ENCODE data around the gene RHOBTB3. TPM values are rescaled to one million over a fixed set of nuclear protein-coding genes. Genes with fewer than 3 reads are reported as not detected.
A peak's percentile ranks its signal among the peaks of the same experiment; 100 is the strongest.
"Not testable (repeated sequence)": the region's sequence is repeated elsewhere in the genome, so short reads cannot be mapped to it uniquely, and the experiment has no call there.

Gene RHOBTB3
- total RNA-seq, 3 donors from 2014 or later: 82.8 to 205 (median 109) TPM

DNA sequence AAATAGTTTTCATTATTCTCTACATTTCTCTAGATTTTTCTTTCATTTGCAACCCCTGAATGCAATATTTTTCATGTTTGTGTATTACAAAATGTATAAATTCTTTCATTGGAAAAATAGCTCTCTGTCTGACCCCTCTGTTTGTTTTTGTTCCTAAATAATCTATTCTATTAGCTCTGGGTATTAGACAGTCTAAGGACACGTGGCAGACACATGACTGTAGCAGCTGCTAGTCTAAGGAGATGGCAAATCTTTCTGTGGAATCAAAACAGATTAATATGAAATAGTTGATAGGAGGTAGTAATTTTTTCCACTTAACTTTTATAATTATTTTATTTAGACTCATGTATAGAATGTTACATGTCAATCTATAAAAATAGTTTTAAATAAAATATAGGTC is 27.0 kb upstream of the RHOBTB3 start:
- no peaks in the 10 kb centered on the region for H3K36me3 ChIP-seq
- DNase-seq (ENCODE audit: low spot score in 2 of 2): no peak
- TF ChIP-seq POLR2A (IDR thresholded peaks at IDR 0.05): no peak
- TF ChIP-seq POLR2AphosphoS5 (IDR thresholded peaks at IDR 0.05): no peak
- TF ChIP-seq, protein P1, sequence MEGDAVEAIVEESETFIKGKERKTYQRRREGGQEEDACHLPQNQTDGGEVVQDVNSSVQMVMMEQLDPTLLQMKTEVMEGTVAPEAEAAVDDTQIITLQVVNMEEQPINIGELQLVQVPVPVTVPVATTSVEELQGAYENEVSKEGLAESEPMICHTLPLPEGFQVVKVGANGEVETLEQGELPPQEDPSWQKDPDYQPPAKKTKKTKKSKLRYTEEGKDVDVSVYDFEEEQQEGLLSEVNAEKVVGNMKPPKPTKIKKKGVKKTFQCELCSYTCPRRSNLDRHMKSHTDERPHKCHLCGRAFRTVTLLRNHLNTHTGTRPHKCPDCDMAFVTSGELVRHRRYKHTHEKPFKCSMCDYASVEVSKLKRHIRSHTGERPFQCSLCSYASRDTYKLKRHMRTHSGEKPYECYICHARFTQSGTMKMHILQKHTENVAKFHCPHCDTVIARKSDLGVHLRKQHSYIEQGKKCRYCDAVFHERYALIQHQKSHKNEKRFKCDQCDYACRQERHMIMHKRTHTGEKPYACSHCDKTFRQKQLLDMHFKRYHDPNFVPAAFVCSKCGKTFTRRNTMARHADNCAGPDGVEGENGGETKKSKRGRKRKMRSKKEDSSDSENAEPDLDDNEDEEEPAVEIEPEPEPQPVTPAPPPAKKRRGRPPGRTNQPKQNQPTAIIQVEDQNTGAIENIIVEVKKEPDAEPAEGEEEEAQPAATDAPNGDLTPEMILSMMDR (IDR thresholded peaks at IDR 0.05): no peak
- intact Hi-C loops (cut with DNase I; ENCODE audit: low total_unique reads): no loop called here
- no peak overlapping the region for H3K27ac ChIP-seq
- H3K27me3 ChIP-seq: no peaks in the 10 kb centered on the region
- no peak overlapping the region for H3K4me3 ChIP-seq
- no peaks in the 10 kb centered on the region for H3K4me1 ChIP-seq
- no peaks in the 10 kb centered on the region for H3K9me3 ChIP-seq

DNA sequence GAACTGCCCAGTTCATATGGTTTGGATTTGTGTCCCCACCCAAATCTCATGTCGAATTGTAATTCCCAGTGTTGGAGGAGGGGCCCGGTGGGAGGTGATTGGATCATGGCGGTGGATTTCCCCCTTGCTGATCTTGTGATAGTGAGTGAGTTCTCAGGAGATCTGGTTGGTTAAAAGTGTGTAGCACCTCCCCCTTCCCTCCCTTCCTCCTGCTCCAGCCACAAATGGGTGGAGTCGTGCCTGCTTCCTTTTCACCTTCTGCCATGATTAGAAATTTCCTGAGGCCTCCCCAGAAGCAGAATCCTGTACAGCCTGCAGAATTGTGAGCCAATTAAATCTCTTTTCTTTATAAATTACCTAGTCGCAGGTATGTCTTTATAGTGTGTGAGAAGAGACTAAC is 24.9 kb upstream of the RHOBTB3 start:
- H3K4me1 ChIP-seq; H3K4me3 ChIP-seq; H3K36me3 ChIP-seq; H3K27ac ChIP-seq; H3K27me3 ChIP-seq; DNase-seq (ENCODE audit: low spot score in 2 of 2); intact Hi-C loops (cut with DNase I; ENCODE audit: low total_unique reads); H3K9me3 ChIP-seq: not testable (repeated sequence)

DNA sequence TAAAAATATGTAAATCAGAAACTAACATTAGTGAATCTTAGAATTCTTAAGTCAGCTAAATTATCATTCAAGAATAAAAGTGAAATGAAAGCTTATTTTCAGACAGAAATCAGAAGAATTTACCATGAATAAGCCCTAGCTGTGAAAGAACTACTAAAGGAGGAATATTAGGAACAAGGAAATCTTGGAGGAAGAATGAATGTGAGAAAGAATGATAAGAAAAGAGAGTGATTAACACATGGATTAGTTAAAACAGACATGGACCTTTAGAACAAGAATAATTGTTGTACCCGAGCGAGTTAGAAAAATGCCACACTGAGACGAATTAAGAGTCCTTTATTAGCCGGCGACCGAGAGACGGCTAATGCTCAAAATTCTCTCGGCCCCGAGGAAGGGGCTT is 24.1 kb upstream of the RHOBTB3 start:
- Histone ChIP-seq H3K36me3 (no peaks in the 10 kb centered on the region), H3K27me3 (no peaks in the 10 kb centered on the region), H3K4me3 (no peak overlapping the region), H3K9me3 (no peaks in the 10 kb centered on the region), H3K27ac (no peak overlapping the region), H3K4me1 (no peaks in the 10 kb centered on the region)
- TF ChIP-seq POLR2A (IDR thresholded peaks at IDR 0.05): no peak
- TF ChIP-seq, protein P1 (IDR thresholded peaks at IDR 0.05): no peak
- TF ChIP-seq POLR2AphosphoS5 (IDR thresholded peaks at IDR 0.05): no peak
- no peak for DNase-seq (ENCODE audit: low spot score in 2 of 2)
- intact Hi-C loops (cut with DNase I; ENCODE audit: low total_unique reads): no loop called here

DNA sequence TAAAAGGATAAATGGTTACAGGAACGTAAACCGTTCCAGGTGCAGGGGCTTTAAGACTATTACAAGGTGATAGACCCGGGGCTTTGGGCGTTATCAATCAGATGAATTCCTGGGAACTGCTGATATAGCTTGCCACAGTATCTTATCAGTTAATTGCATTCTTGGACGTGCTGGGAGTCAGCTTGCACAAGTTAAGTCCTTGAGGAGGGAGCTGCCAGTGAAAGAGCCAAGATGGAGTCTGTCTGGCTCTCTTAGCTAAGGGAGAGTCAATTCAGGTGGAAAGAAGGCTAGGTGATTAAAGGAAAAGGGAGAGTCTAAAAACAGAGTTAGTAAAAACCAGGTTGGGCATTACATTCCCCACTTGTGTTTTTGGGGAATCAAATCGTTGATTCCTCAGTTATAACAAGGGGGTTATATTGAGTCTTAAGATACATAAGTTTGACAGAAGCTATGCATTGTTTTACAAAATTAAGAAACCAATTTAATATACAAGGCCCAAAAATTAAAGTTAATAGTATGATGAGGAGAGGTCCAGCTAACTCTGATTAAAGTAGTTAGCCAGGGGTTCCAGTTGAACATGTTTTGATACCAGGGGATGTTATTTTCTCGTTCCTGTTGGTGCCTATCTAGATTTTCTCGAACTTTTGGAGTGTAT is 23.5 kb upstream of the RHOBTB3 start:
- H3K27ac ChIP-seq; H3K4me1 ChIP-seq; DNase-seq (ENCODE audit: low spot score in 2 of 2); intact Hi-C loops (cut with DNase I; ENCODE audit: low total_unique reads); H3K9me3 ChIP-seq; H3K27me3 ChIP-seq; H3K4me3 ChIP-seq; H3K36me3 ChIP-seq: not testable (repeated sequence)

DNA sequence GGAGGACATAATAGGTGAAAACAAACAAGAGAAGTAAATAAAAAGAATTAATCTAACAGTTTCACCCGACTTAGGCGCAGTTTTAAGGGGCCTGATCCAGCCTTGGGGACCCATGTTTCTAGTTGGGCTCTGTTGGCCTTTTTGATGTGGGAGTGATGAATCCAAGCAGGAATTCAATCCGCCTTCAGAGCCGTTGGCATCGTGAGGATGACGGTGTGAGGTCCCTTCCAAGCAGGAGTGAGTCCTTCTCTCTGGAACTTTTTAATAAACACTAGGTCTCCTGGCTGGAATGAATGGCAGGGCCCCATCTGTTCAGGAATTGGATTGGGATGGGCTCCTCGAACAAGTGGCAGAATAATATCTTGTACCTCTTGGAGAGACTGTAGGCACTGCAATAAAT is 22.3 kb upstream of the RHOBTB3 start:
- TF ChIP-seq, protein P1 (IDR thresholded peaks at IDR 0.05): no peak
- TF ChIP-seq POLR2AphosphoS5 (IDR thresholded peaks at IDR 0.05): no peak
- no peak for TF ChIP-seq POLR2A (IDR thresholded peaks at IDR 0.05)
- intact Hi-C loops (cut with DNase I; ENCODE audit: low total_unique reads): no loop called here
- Histone ChIP-seq H3K27me3 (no peaks in the 10 kb centered on the region), H3K9me3 (no peaks in the 10 kb centered on the region), H3K36me3 (no peaks in the 10 kb centered on the region), H3K4me3 (no peak overlapping the region), H3K27ac (no peak overlapping the region), H3K4me1 (no peaks in the 10 kb centered on the region)
- DNase-seq (ENCODE audit: low spot score in 2 of 2): no peak

DNA sequence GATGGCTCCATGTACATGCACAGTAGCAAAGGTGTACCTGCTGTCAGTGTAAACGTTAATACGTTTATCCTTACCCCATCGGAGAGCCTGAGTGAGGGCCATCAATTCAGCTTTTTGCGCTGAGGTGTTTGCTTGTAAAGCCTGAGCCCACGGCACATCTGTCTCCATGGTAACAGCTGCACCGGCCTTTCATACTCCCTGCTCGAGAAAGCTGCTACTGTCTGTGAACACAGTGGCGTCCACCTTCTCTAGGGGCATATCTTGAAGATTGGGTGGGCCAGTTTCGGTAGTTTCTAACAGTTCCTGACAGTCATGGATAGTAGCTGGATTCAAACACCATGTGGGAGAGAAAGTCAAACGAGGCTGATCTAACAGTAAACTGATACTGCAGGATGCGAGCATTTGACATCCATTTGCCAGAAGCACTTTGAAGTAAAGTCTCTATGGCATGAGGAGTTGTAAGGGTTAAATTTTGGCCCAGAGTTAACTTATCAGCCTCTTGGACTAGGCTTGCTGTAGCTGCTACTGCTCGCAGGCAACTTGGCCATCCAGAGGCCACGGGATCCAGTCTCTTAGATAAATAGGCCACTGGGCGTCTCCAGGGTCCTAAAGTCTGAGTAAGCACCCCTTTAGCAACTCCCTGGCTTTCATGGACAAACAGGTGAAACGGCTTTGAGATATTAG is 21.0 kb upstream of the RHOBTB3 start:
- Histone ChIP-seq H3K27ac (no peak overlapping the region), H3K4me1 (no peaks in the 10 kb centered on the region), H3K27me3 (no peaks in the 10 kb centered on the region), H3K4me3 (peak overlapping the region in 1 of 3 donors; percentile 4), H3K36me3 (no peaks in the 10 kb centered on the region), H3K9me3 (no peaks in the 10 kb centered on the region)
- intact Hi-C loops (cut with DNase I; ENCODE audit: low total_unique reads): no loop called here
- no peak for DNase-seq (ENCODE audit: low spot score in 2 of 2)
- TF ChIP-seq, protein P1 (IDR thresholded peaks at IDR 0.05): no peak
- TF ChIP-seq POLR2AphosphoS5 (IDR thresholded peaks at IDR 0.05): no peak
- TF ChIP-seq POLR2A (IDR thresholded peaks at IDR 0.05): no peak

DNA sequence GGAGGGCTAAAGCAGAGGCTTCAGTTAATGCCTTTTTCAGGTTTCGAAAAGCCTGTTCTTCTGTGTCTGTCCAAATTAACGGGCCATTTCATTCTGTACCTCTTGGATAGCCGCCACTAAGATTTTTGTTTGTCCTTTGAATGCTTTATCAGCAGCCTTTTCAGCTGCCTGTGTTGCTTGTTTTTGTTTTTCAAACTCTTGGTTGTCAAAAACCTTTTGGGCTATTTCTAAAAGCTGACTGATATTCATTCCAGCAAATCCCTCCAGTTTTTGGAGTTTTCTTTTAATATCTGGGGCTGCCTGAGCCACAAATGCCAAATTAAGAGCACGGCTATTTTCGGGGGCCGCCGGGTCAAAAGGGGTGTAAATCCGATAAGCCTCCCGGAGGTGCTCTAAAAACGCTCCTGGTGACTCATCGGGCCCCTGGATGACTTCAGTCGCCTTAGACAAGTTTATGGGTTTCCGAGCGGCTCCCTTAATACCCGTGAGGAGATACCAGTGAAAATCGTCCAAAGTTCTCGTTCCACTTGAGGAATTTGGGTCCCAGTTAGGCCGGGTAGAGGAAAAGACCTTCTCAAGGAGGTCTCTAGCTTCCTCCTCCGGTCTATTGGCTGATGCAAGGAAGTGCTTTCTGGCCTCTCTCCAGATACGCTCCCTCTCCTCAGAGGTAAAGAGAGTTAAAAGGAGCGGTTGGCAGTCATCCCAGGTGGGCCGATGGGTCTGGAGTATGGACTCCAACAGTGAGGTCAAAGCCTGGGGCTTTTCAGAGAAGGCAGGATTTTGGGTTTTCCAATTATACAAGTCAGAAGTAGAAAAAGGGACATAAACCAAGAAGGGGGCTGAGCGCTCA is 20.3 kb upstream of the RHOBTB3 start:
- H3K27ac ChIP-seq: not testable (repeated sequence)

More for the DNA sequence above, 20.3 kb upstream of the RHOBTB3 start:
- H3K4me1 ChIP-seq; H3K9me3 ChIP-seq; H3K27me3 ChIP-seq; DNase-seq (ENCODE audit: low spot score in 2 of 2); H3K36me3 ChIP-seq; intact Hi-C loops (cut with DNase I; ENCODE audit: low total_unique reads): not testable (repeated sequence)
- H3K4me3 ChIP-seq: peak overlapping the region in 1 of 3 donors; percentile 4

Measured in breast epithelium (tissue), 4 donors.